OCI-LY7 (cell line): ENCODE results near the gene LGALS1. TPM values are rescaled to one million over a fixed set of nuclear protein-coding genes. Genes with fewer than 3 reads are reported as not detected.

Experiments used
- BruUV-seq: library from RNA; stranded (reverse); fragments of 400-500 nt; replicated peaks from 2 replicates; lab custom pipeline; 2021; lab: Mats Ljungman, UMichigan
- CTCF ChIA-PET: fragments of 300-600 bp; sonication (Branson Sonifier 250); formaldehyde crosslinking; loops from one replicate; lab custom pipeline; 2022; ENCODE audit warnings: antibody characterized with exemption; ENCODE audit not compliant: unreplicated experiment; lab: Charles Lee
- POLR2A ChIA-PET: fragments of 300-600 bp; sonication (Branson Sonifier 250); formaldehyde crosslinking; loops from one replicate; lab custom pipeline; 2022; ENCODE audit warnings: antibody characterized with exemption; lab: Charles Lee
- DNase-seq: peaks from one replicate; pipeline ENCODE4 v3.0.0-alpha.2; 2015; ENCODE audit warnings: low spot score
- H2AFZ ChIP-seq: fragments of 200-600 bp; sonication (generic), shearing (Covaris generic); 2 replicates; pipeline ENCODE4 v1.6.1; 2014; ENCODE audit warnings: mild to moderate bottlenecking, antibody characterized with exemption, low read length, moderate library complexity
- H3K27ac ChIP-seq: fragments of 200-600 bp; sonication (generic); 2 replicates; pipeline ENCODE4 v1.5.1; 2014; ENCODE audit warnings: mixed run types, low read depth, mild to moderate bottlenecking, moderate library complexity, low read length, inconsistent platforms; ENCODE audit not compliant: poor library complexity, severe bottlenecking
- H3K36me3 ChIP-seq: fragments of 200-600 bp; sonication (generic); 2 replicates; pipeline ENCODE4 v1.6.1; 2014; ENCODE audit warnings: mild to moderate bottlenecking, antibody characterized with exemption, low read length, moderate library complexity, mixed read lengths; ENCODE audit not compliant: insufficient read depth
- H3K4me1 ChIP-seq: fragments of 200-600 bp; sonication (generic); 2 replicates; pipeline ENCODE4 v1.5.1; 2014; ENCODE audit warnings: mild to moderate bottlenecking, low read length; ENCODE audit not compliant: insufficient read depth, poor library complexity, severe bottlenecking
- H3K4me2 ChIP-seq: fragments of 200-600 bp; sonication (generic); 2 replicates; pipeline ENCODE4 v1.6.1; 2014; ENCODE audit warnings: mild to moderate bottlenecking, low read length
- H3K4me3 ChIP-seq: fragments of 200-600 bp; sonication (generic); 2 replicates; pipeline ENCODE4 v1.5.1; 2014; ENCODE audit warnings: mild to moderate bottlenecking, low read depth, low read length; ENCODE audit not compliant: poor library complexity, severe bottlenecking
- H3K79me2 ChIP-seq: fragments of 200-600 bp; sonication (generic); 2 replicates; pipeline ENCODE4 v1.6.1; 2016; ENCODE audit warnings: low read depth, mild to moderate bottlenecking, low read length, moderate library complexity, mixed read lengths; ENCODE audit not compliant: insufficient read depth
- H3K9me2 ChIP-seq: fragments of 200-600 bp; sonication (generic); 2 replicates; pipeline ENCODE4 v1.6.1; 2016; ENCODE audit warnings: mild to moderate bottlenecking, low read length, mixed read lengths; ENCODE audit not compliant: insufficient read depth
- H3K9me3 ChIP-seq: fragments of 200-600 bp; sonication (generic); 2 replicates; pipeline ENCODE4 v1.6.1; 2014; ENCODE audit warnings: mild to moderate bottlenecking, mixed run types, low read length, mixed read lengths
- H4K20me1 ChIP-seq: fragments of 200-600 bp; sonication (generic); 2 replicates; pipeline ENCODE4 v1.6.1; 2014; ENCODE audit warnings: mild to moderate bottlenecking, antibody characterized with exemption, low read length, moderate library complexity, mixed read lengths; ENCODE audit not compliant: insufficient read depth
- EZH2phosphoT487 ChIP-seq: fragments of 200-600 bp; sonication (generic); IDR thresholded peaks from 2 replicates; pipeline ENCODE4 v1.6.1; 2018; ENCODE audit warnings: low read depth, borderline replicate concordance, mild to moderate bottlenecking, mixed run types, antibody characterized with exemption, low read length, moderate library complexity, mixed read lengths
- intact Hi-C: fragments of 100-400 bp; cut with micrococcal nuclease; formaldehyde crosslinking; loops from one replicate; pipeline ENCODE4 v1.10.0; 2022; ENCODE audit not compliant: unreplicated experiment
- total RNA-seq, 2 experiments: library from RNA; depleted of rRNA in 1 of 2; stranded (reverse); fragments of >200 nt in 1 of 2; shearing (Covaris generic) in 1 of 2; gene quantifications; 2 replicates each; pipeline ENCODE4 v1.2.3, GENCODE V29; 2014 to 2022
- TF ChIP-seq, protein P1 (sequence below): fragments of 200-600 bp; sonication (generic); conservative IDR thresholded peaks from 2 replicates; pipeline ENCODE4 v1.5.1; 2014; ENCODE audit warnings: mild to moderate bottlenecking, antibody characterized with exemption, low read length, moderate library complexity, mixed read lengths

Gene LGALS1
- total RNA-seq, 2 experiments from 2014 or later, result 57.3 to 93.1 TPM

DNA sequence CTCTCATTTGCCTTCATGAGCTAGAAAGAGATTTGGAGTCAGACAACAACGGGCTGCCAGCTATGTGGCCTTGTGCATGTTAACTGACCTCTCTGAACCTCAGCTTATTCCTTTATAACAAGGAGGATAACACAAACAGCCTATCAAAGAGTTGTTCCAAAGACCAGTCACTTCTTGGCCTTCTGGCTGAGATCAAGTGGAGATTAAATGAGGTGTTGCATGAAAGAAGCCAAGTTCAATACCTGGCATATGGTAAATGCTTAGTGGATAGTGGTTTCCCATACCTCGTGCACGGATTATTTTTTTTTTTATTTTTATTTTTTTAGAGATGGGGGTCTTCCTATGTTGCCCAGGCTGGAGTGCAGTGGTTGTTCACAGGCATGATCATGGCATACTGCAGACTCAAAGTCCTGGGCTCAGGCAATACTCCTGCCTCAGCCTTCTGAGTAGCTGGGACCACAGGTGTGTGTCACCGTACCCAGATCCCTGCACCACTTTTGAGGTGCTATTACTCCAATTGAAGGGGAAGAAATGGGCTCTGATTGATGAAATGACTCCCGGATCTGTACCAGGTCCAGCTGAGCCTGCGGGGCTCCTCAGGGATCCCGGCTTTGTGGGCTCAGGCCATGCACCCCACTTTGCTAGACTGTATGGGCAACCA, 4.9 kb downstream of the LGALS1 start:
- Histone ChIP-seq H3K4me1 (peaks cover 42% of the 10 kb centered on the region), H3K9me2 (no peaks in the 10 kb centered on the region), H3K4me3 (no peak overlapping the region), H3K36me3 (no peaks in the 10 kb centered on the region), H3K79me2 (no peaks in the 10 kb centered on the region), H4K20me1 (no peaks in the 10 kb centered on the region), H3K4me2 (no peak overlapping the region), H3K9me3 (no peaks in the 10 kb centered on the region), H3K27ac (no peak overlapping the region), H2AFZ (no peak overlapping the region)
- TF ChIP-seq EZH2phosphoT487, result no peak
- TF ChIP-seq, protein P1, sequence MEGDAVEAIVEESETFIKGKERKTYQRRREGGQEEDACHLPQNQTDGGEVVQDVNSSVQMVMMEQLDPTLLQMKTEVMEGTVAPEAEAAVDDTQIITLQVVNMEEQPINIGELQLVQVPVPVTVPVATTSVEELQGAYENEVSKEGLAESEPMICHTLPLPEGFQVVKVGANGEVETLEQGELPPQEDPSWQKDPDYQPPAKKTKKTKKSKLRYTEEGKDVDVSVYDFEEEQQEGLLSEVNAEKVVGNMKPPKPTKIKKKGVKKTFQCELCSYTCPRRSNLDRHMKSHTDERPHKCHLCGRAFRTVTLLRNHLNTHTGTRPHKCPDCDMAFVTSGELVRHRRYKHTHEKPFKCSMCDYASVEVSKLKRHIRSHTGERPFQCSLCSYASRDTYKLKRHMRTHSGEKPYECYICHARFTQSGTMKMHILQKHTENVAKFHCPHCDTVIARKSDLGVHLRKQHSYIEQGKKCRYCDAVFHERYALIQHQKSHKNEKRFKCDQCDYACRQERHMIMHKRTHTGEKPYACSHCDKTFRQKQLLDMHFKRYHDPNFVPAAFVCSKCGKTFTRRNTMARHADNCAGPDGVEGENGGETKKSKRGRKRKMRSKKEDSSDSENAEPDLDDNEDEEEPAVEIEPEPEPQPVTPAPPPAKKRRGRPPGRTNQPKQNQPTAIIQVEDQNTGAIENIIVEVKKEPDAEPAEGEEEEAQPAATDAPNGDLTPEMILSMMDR, result no peak
- ChIA-PET CTCF (interaction anchor here (2.5 kb wide), 1 partner anchor 38 kb away, joined by 16 read pairs; no protein-coding TSS in a partner anchor), POLR2A (interaction anchor here (1.8 kb wide), 1 partner anchor 53 kb away, joined by 4 read pairs; no protein-coding TSS in a partner anchor)
- BruUV-seq, result no TSS peak
- intact Hi-C loops, result no loop called here
- no peak for DNase-seq

DNA sequence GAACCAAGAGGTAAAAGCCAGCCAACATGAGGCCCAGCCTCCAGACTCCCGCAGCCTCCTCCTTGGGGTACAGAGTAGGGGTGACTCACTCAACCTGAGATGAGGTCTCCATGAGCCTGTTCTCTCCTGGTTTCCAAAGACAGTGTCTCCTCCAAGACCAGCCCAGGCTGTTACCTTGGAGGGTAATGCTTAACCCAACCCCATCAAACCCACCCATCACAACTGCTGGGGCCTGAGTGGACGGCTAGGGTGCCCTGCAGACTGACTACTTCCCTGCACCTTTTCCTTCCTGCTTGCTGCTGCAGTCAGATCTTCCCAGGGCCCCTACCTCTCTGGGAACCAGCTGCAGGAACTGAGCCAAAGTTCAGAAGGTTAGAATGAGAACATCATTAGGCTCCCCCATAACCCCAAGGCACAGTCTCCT, 5.6 kb downstream of the LGALS1 start:
- intact Hi-C loops, result loop anchor here (1.0 kb wide), 3 partner anchors 20 to 58 kb away; no protein-coding TSS in a partner anchor
- Histone ChIP-seq H3K4me3 (no peak overlapping the region), H2AFZ (no peak overlapping the region), H3K4me2 (0 out of 2 replicates have a peak overlapping the region, but pooled peaks have one; percentile 4), H3K9me3 (no peaks in the 10 kb centered on the region), H4K20me1 (no peaks in the 10 kb centered on the region), H3K9me2 (no peaks in the 10 kb centered on the region), H3K27ac (no peak overlapping the region), H3K36me3 (no peaks in the 10 kb centered on the region), H3K4me1 (peaks cover 42% of the 10 kb centered on the region), H3K79me2 (no peaks in the 10 kb centered on the region)
- ChIA-PET POLR2A (interaction anchor here (1.8 kb wide), 1 partner anchor 54 kb away, joined by 4 read pairs; no protein-coding TSS in a partner anchor), CTCF (interaction anchor here (2.5 kb wide), 1 partner anchor 38 kb away, joined by 16 read pairs; no protein-coding TSS in a partner anchor)
- TF ChIP-seq EZH2phosphoT487, result no peak
- TF ChIP-seq, protein P1, result no peak
- no peak for DNase-seq
- BruUV-seq, result no TSS peak
